Panc1 (cell line): ENCODE results near the gene CPM. TPM values are rescaled to one million over a fixed set of nuclear protein-coding genes. Genes with fewer than 3 reads are reported as not detected.

Experiments used
- ATAC-seq: fragments of 200-7000 bp; cut with Tn5 transposase; 2 replicates; pipeline ENCODE4 v1.9.1; 2020; ENCODE audit warnings: mild to moderate bottlenecking, moderate library complexity
- BruUV-seq: library from RNA; stranded (reverse); fragments of 400-500 nt; replicated peaks from 2 replicates; lab custom pipeline; 2021; lab: Mats Ljungman, UMichigan
- CTCF ChIA-PET: fragments of 300-600 bp; sonication (Branson Sonifier 250); formaldehyde crosslinking; loops from one replicate; lab custom pipeline; 2022; ENCODE audit warnings: antibody characterized with exemption; lab: Charles Lee
- POLR2A ChIA-PET: fragments of 300-600 bp; sonication (Branson Sonifier 250); formaldehyde crosslinking; loops from one replicate; lab custom pipeline; 2022; ENCODE audit warnings: antibody characterized with exemption; lab: Charles Lee
- DNase-seq: peaks from one replicate; pipeline ENCODE4 v3.0.0-alpha.2; 2010; ENCODE audit warnings: low read depth, low spot score
- H3K27ac ChIP-seq: 2 replicates; pipeline ENCODE4 v1.5.1; 2011; ENCODE audit warnings: mild to moderate bottlenecking, low read length, inconsistent platforms
- H3K27me3 ChIP-seq: fragments of 200-500 bp; sonication (Bioruptor generic); 2 replicates; pipeline ENCODE4 v1.6.0; 2014; ENCODE audit warnings: low read length, inconsistent platforms; ENCODE audit not compliant: control insufficient read depth, insufficient read depth
- H3K36me3 ChIP-seq: fragments of 200-500 bp; sonication (Bioruptor generic); 2 replicates; pipeline ENCODE4 v1.5.1; 2014; ENCODE audit warnings: inconsistent platforms, mild to moderate bottlenecking, low read length, moderate library complexity; ENCODE audit not compliant: control insufficient read depth, insufficient read depth
- H3K4me1 ChIP-seq: 2 replicates; pipeline ENCODE4 v1.5.1; 2011; ENCODE audit warnings: inconsistent platforms, mild to moderate bottlenecking, low read length, moderate library complexity; ENCODE audit not compliant: control insufficient read depth, insufficient read depth
- H3K4me3 ChIP-seq, 2 experiments: 2 replicates each; pipeline ENCODE4 v1.5.1; 2011 to 2012; ENCODE audit warnings: low read depth in 2 of 2, low read length in 2 of 2, mild to moderate bottlenecking in 2 of 2, inconsistent platforms in 1 of 2, moderate library complexity in 1 of 2
- H3K9me3 ChIP-seq: fragments of 200-500 bp; sonication (Bioruptor generic); 2 replicates; pipeline ENCODE4 v1.5.1; 2014; ENCODE audit warnings: low read depth, mild to moderate bottlenecking, inconsistent platforms, low read length, moderate library complexity; ENCODE audit not compliant: control insufficient read depth, insufficient read depth
- POLR2AphosphoS5 ChIP-seq: IDR thresholded peaks from 2 replicates; pipeline ENCODE4 v1.6.1; 2012; ENCODE audit warnings: mild to moderate bottlenecking, low read depth, low read length, moderate library complexity
- REST ChIP-seq, 2 experiments: IDR thresholded peaks; 2 replicates each; pipeline ENCODE4 v1.6.1; 2011 to 2012; ENCODE audit warnings: low read depth in 2 of 2, control low read depth in 1 of 2, low read length in 1 of 2, mild to moderate bottlenecking in 1 of 2, moderate library complexity in 1 of 2; ENCODE audit not compliant: insufficient read depth in 1 of 2
- TCF7L2 ChIP-seq: IDR thresholded peaks from 2 replicates; pipeline ENCODE4 v1.6.1; 2011; ENCODE audit warnings: mild to moderate bottlenecking, low read depth, low read length, inconsistent platforms
- in situ Hi-C: cut with HindIII; loops from 2 replicates; pipeline ENCODE4 v1.10.0; 2016; ENCODE audit warnings: low sequenced_read_pairs, low pct_unique_long_range_greater_than_20kb
- intact Hi-C: fragments of 100-400 bp; cut with micrococcal nuclease; formaldehyde crosslinking; loops from one replicate; pipeline ENCODE4 v1.10.0; 2022; ENCODE audit not compliant: unreplicated experiment
- total RNA-seq: library from RNA; stranded (reverse); gene quantifications from one replicate; pipeline ENCODE4 v1.2.1, GENCODE V29; 2021; ENCODE audit not compliant: unreplicated experiment
- TF ChIP-seq, protein P1 (sequence below): fragments of 450-650 bp; IDR thresholded peaks from 2 replicates; pipeline ENCODE4 v1.5.1; 2017; ENCODE audit warnings: mild to moderate bottlenecking

CPM gene
- total RNA-seq, 1 experiment from 2014 or later, result 11.2 TPM

DNA sequence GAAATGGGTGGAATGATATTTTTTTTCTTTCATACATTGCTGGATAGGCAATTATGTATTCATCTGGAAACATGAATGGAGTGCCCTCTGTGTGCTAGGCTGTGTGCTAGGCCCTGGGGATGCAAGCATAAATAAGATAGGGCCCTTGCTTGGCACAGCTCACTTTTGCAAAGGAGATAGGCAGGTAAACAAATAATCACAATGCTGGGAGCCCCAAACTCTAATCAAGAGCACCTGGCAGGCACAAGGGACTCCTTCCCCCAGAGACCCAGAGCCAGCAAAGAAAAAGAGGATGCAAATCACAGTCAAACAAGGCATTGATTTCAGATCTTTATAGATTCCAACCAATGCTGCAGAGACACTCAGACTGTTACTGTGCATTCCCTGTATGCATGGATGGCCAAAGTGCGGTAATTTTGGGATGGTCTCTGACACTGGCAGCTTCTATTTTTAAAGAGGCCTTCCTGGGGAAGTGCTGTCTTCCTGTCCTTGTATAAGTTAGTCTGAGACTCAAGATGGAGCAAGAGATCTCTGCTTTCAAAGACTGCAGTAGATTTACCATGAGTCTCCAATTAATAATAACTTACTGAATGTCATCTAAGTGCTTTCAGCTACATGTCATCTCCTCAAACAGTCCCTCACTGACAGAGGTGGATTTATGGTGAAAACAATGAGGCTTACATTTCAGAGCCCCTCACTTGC, 45.1 kb upstream of the CPM start:
- ChIA-PET CTCF (no interaction called here), POLR2A (interaction anchor here (0.6 kb wide), 2 partner anchors 37 to 107 kb away, joined by 3 read pairs; no protein-coding TSS in a partner anchor)
- no peak overlapping the region for H3K27ac ChIP-seq
- H3K4me1 ChIP-seq, result no peaks in the 10 kb centered on the region
- intact Hi-C loops (no loop called here), in situ Hi-C loops (no loop called here)
- TF ChIP-seq TCF7L2 (no peak), REST (IDR thresholded peaks at IDR 0.05; ENCODE audit: insufficient read depth in 1 of 2, low read depth in 2 of 2, low read length in 1 of 2) (no peak)
- TF ChIP-seq, protein P1, sequence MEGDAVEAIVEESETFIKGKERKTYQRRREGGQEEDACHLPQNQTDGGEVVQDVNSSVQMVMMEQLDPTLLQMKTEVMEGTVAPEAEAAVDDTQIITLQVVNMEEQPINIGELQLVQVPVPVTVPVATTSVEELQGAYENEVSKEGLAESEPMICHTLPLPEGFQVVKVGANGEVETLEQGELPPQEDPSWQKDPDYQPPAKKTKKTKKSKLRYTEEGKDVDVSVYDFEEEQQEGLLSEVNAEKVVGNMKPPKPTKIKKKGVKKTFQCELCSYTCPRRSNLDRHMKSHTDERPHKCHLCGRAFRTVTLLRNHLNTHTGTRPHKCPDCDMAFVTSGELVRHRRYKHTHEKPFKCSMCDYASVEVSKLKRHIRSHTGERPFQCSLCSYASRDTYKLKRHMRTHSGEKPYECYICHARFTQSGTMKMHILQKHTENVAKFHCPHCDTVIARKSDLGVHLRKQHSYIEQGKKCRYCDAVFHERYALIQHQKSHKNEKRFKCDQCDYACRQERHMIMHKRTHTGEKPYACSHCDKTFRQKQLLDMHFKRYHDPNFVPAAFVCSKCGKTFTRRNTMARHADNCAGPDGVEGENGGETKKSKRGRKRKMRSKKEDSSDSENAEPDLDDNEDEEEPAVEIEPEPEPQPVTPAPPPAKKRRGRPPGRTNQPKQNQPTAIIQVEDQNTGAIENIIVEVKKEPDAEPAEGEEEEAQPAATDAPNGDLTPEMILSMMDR, result peak; percentile 4; the same call in 1 of the 2 replicates
- no TSS peak for BruUV-seq
- H3K4me3 ChIP-seq, result no peak overlapping the region
- no peak for DNase-seq
- H3K36me3 ChIP-seq, result no peaks in the 10 kb centered on the region
- H3K27me3 ChIP-seq, result no peaks in the 10 kb centered on the region
- no peaks in the 10 kb centered on the region for H3K9me3 ChIP-seq
- ATAC-seq, result no peak

- POLR2A ChIA-PET, result interaction anchor here (0.6 kb wide), 1 partner anchor 30 kb away, joined by 4 read pairs; no protein-coding TSS in a partner anchor
- no peak for DNase-seq
- intact Hi-C loops (no loop called here), in situ Hi-C loops (no loop called here)
- no peak overlapping the region for H3K4me3 ChIP-seq
- BruUV-seq, result no TSS peak
- no peaks in the 10 kb centered on the region for H3K36me3 ChIP-seq
- H3K27me3 ChIP-seq, result no peaks in the 10 kb centered on the region
- ATAC-seq, result no peak
- no peaks in the 10 kb centered on the region for H3K4me1 ChIP-seq
- no peak overlapping the region for H3K27ac ChIP-seq
- no peaks in the 10 kb centered on the region for H3K9me3 ChIP-seq
- TF ChIP-seq POLR2AphosphoS5 (no peak), REST (IDR thresholded peaks at IDR 0.05; ENCODE audit: insufficient read depth in 1 of 2, low read depth in 2 of 2, low read length in 1 of 2) (no peak)
- TF ChIP-seq, protein P1, result no peak
- CTCF ChIA-PET, result no interaction called here
These were observed 44.4 kb upstream of the CPM start for GRCh38 chr12:68977335-68977734.
